ENCODE measurements around the gene PTPN2. TPM values are rescaled to one million over a fixed set of nuclear protein-coding genes. Genes with fewer than 3 reads are reported as not detected.

PTPN2 gene
- total and polyA plus RNA-seq, 2 experiments from 2014 or later = 49.9 to 65.5 TPM

- DNase-seq (ENCODE audit: low spot score) = no peak
- Histone ChIP-seq H3K27me3 (ENCODE audit: insufficient read depth) (no peaks in the 10 kb centered on the region), H3K79me2 (replicated peaks; ENCODE audit: insufficient read depth) (peaks cover 20% of the 10 kb centered on the region), H3K4me1 (ENCODE audit: insufficient read depth) (no peaks in the 10 kb centered on the region), H3F3A (replicated peaks; ENCODE audit: low read depth) (no peaks in the 10 kb centered on the region), H3K9me2 (ENCODE audit: insufficient read depth) (no peaks in the 10 kb centered on the region), H2AFZ (no peak overlapping the region), H4K20me1 (replicated peaks; ENCODE audit: insufficient read depth) (no peaks in the 10 kb centered on the region), H3K27ac (ENCODE audit: low read depth) (0 out of 2 replicates have a peak overlapping the region, but pooled peaks have one; percentile 6), H3K4me2 (no peak overlapping the region), H3K36me3 (ENCODE audit: insufficient read depth) (0 out of 2 replicates have a peak, but pooled peaks cover 11% of the 10 kb centered on the region), H3K4me3 (no peak overlapping the region)
- Mint-ChIP-seq H3K9me3 (no peaks in the 10 kb centered on the region), H3K4me1 (no peaks in the 10 kb centered on the region), H3K36me3 (ENCODE audit: low read depth) (peaks cover 13% of the 10 kb centered on the region; the same call in 2 of the 3 replicates), H3K27me3 (ENCODE audit: insufficient read depth, low read depth, poor library complexity) (peaks cover 1% of the 10 kb centered on the region), H3K27ac (no peak overlapping the region), H3K4me3 (no peak overlapping the region)
- no peak for ATAC-seq
- TF ChIP-seq, protein P1, sequence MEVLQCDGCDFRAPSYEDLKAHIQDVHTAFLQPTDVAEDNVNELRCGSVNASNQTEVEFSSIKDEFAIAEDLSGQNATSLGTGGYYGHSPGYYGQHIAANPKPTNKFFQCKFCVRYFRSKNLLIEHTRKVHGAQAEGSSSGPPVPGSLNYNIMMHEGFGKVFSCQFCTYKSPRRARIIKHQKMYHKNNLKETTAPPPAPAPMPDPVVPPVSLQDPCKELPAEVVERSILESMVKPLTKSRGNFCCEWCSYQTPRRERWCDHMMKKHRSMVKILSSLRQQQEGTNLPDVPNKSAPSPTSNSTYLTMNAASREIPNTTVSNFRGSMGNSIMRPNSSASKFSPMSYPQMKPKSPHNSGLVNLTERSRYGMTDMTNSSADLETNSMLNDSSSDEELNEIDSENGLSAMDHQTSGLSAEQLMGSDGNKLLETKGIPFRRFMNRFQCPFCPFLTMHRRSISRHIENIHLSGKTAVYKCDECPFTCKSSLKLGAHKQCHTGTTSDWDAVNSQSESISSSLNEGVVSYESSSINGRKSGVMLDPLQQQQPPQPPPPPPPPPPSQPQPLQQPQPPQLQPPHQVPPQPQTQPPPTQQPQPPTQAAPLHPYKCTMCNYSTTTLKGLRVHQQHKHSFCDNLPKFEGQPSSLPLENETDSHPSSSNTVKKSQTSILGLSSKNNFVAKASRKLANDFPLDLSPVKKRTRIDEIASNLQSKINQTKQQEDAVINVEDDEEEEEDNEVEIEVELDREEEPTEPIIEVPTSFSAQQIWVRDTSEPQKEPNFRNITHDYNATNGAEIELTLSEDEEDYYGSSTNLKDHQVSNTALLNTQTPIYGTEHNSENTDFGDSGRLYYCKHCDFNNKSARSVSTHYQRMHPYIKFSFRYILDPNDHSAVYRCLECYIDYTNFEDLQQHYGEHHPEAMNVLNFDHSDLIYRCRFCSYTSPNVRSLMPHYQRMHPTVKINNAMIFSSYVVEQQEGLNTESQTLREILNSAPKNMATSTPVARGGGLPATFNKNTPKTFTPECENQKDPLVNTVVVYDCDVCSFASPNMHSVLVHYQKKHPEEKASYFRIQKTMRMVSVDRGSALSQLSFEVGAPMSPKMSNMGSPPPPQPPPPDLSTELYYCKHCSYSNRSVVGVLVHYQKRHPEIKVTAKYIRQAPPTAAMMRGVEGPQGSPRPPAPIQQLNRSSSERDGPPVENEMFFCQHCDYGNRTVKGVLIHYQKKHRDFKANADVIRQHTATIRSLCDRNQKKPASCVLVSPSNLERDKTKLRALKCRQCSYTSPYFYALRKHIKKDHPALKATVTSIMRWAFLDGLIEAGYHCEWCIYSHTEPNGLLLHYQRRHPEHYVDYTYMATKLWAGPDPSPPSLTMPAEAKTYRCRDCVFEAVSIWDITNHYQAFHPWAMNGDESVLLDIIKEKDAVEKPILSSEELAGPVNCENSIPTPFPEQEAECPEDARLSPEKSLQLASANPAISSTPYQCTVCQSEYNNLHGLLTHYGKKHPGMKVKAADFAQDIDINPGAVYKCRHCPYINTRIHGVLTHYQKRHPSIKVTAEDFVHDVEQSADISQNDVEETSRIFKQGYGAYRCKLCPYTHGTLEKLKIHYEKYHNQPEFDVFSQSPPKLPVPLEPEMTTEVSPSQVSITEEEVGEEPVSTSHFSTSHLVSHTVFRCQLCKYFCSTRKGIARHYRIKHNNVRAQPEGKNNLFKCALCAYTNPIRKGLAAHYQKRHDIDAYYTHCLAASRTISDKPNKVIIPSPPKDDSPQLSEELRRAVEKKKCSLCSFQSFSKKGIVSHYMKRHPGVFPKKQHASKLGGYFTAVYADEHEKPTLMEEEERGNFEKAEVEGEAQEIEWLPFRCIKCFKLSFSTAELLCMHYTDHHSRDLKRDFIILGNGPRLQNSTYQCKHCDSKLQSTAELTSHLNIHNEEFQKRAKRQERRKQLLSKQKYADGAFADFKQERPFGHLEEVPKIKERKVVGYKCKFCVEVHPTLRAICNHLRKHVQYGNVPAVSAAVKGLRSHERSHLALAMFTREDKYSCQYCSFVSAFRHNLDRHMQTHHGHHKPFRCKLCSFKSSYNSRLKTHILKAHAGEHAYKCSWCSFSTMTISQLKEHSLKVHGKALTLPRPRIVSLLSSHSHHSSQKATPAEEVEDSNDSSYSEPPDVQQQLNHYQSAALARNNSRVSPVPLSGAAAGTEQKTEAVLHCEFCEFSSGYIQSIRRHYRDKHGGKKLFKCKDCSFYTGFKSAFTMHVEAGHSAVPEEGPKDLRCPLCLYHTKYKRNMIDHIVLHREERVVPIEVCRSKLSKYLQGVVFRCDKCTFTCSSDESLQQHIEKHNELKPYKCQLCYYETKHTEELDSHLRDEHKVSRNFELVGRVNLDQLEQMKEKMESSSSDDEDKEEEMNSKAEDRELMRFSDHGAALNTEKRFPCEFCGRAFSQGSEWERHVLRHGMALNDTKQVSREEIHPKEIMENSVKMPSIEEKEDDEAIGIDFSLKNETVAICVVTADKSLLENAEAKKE (CRISPR knock-in tag; IDR thresholded peaks at IDR 0.05) = no peak
- TF ChIP-seq POLR2AphosphoS5 (IDR thresholded peaks at IDR 0.05; ENCODE audit: low read depth) = no peak
- no peak for TF ChIP-seq ETS1 (IDR thresholded peaks at IDR 0.05)
- no peak for TF ChIP-seq EZH2phosphoT487 (IDR thresholded peaks at IDR 0.05; ENCODE audit: unreplicated experiment)
- TF ChIP-seq JUNB (IDR thresholded peaks at IDR 0.05; ENCODE audit: unreplicated experiment) = no peak
- TF ChIP-seq, protein P2, sequence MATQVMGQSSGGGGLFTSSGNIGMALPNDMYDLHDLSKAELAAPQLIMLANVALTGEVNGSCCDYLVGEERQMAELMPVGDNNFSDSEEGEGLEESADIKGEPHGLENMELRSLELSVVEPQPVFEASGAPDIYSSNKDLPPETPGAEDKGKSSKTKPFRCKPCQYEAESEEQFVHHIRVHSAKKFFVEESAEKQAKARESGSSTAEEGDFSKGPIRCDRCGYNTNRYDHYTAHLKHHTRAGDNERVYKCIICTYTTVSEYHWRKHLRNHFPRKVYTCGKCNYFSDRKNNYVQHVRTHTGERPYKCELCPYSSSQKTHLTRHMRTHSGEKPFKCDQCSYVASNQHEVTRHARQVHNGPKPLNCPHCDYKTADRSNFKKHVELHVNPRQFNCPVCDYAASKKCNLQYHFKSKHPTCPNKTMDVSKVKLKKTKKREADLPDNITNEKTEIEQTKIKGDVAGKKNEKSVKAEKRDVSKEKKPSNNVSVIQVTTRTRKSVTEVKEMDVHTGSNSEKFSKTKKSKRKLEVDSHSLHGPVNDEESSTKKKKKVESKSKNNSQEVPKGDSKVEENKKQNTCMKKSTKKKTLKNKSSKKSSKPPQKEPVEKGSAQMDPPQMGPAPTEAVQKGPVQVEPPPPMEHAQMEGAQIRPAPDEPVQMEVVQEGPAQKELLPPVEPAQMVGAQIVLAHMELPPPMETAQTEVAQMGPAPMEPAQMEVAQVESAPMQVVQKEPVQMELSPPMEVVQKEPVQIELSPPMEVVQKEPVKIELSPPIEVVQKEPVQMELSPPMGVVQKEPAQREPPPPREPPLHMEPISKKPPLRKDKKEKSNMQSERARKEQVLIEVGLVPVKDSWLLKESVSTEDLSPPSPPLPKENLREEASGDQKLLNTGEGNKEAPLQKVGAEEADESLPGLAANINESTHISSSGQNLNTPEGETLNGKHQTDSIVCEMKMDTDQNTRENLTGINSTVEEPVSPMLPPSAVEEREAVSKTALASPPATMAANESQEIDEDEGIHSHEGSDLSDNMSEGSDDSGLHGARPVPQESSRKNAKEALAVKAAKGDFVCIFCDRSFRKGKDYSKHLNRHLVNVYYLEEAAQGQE (IDR thresholded peaks at IDR 0.05; ENCODE audit: unreplicated experiment) = no peak
- no peak for TF ChIP-seq NANOG (IDR thresholded peaks at IDR 0.05; ENCODE audit: borderline replicate concordance)
- TF ChIP-seq ZNF331 (CRISPR knock-in tag; IDR thresholded peaks at IDR 0.05; ENCODE audit: low read depth) = no peak
These were observed 81.5 kb downstream of the PTPN2 start for GRCh38 chr18:12802538-12802937.

All from GM23338 (cell line).